H9 (cell line): ENCODE results near the gene THRB. TPM values are rescaled to one million over a fixed set of nuclear protein-coding genes. Genes with fewer than 3 reads are reported as not detected.

ENCODE experiments used
- DNase-seq: peaks from one replicate; pipeline ENCODE4 v3.0.0-alpha.2; 2017
- H2AFZ ChIP-seq: one replicate; pipeline ENCODE4 v1.6.1; 2013; ENCODE audit warnings: mild to moderate bottlenecking, low read length, control low read depth, moderate library complexity
- H2AK5ac ChIP-seq: 2 replicates; pipeline ENCODE4 v1.6.1; 2013; ENCODE audit warnings: low read length, control low read depth, mixed read lengths; ENCODE audit not compliant: insufficient read length
- H2BK120ac ChIP-seq: one replicate; pipeline ENCODE4 v1.6.1; 2013; ENCODE audit warnings: low read depth, mild to moderate bottlenecking, low read length, control low read depth, inconsistent platforms; ENCODE audit not compliant: poor library complexity, severe bottlenecking
- H2BK12ac ChIP-seq: 2 replicates; pipeline ENCODE4 v1.6.1; 2013; ENCODE audit warnings: low read length, control low read depth, mixed read lengths, low read depth; ENCODE audit not compliant: insufficient read length
- H2BK15ac ChIP-seq: 2 replicates; pipeline ENCODE4 v1.6.1; 2013; ENCODE audit warnings: low read depth, low read length, control low read depth
- H2BK20ac ChIP-seq: one replicate; pipeline ENCODE4 v1.6.1; 2013; ENCODE audit warnings: low read depth, mild to moderate bottlenecking, low read length, control low read depth, inconsistent platforms; ENCODE audit not compliant: poor library complexity, severe bottlenecking
- H2BK5ac ChIP-seq: 2 replicates; pipeline ENCODE4 v1.6.1; 2013; ENCODE audit warnings: low read length, control low read depth, mixed read lengths; ENCODE audit not compliant: insufficient read length
- H3K14ac ChIP-seq: 2 replicates; pipeline ENCODE4 v1.6.1; 2013; ENCODE audit warnings: low read length, control low read depth; ENCODE audit not compliant: insufficient read depth
- H3K18ac ChIP-seq: 2 replicates; pipeline ENCODE4 v1.6.1; 2013; ENCODE audit warnings: low read depth, mild to moderate bottlenecking, mixed read lengths, low read length, control low read depth; ENCODE audit not compliant: insufficient read length
- H3K23ac ChIP-seq: 2 replicates; pipeline ENCODE4 v1.6.1; 2013; ENCODE audit warnings: low read length, control low read depth, mixed read lengths, low read depth; ENCODE audit not compliant: insufficient read length
- H3K23me2 ChIP-seq: 2 replicates; pipeline ENCODE4 v1.6.1; 2013; ENCODE audit warnings: low read depth, mild to moderate bottlenecking, mixed read lengths, low read length, control low read depth; ENCODE audit not compliant: insufficient read length, poor library complexity, severe bottlenecking
- H3K27ac ChIP-seq: 2 replicates; pipeline ENCODE4 v1.5.1; 2013; ENCODE audit warnings: low read length, control low read depth, mixed read lengths, low read depth; ENCODE audit not compliant: insufficient read length
- H3K27me3 ChIP-seq: 2 replicates; pipeline ENCODE4 v1.6.1; 2013; ENCODE audit warnings: low read length, control low read depth, inconsistent platforms; ENCODE audit not compliant: insufficient read depth
- H3K4ac ChIP-seq: 2 replicates; pipeline ENCODE4 v1.6.1; 2013; ENCODE audit warnings: low read depth, mild to moderate bottlenecking, control low read depth, inconsistent platforms, low read length, moderate library complexity
- H3K4me1 ChIP-seq: 2 replicates; pipeline ENCODE4 v1.6.1; 2013; ENCODE audit warnings: low read length, control low read depth, inconsistent platforms; ENCODE audit not compliant: insufficient read depth
- H3K4me2 ChIP-seq: 2 replicates; pipeline ENCODE4 v1.6.1; 2013; ENCODE audit warnings: low read length, control low read depth, mixed read lengths; ENCODE audit not compliant: insufficient read length, insufficient read depth
- H3K56ac ChIP-seq: 2 replicates; pipeline ENCODE4 v1.6.1; 2013; ENCODE audit warnings: low read depth, mild to moderate bottlenecking, mixed read lengths, low read length, control low read depth; ENCODE audit not compliant: insufficient read length
- H3K79me1 ChIP-seq: 2 replicates; pipeline ENCODE4 v1.6.1; 2013; ENCODE audit warnings: low read depth, mild to moderate bottlenecking, moderate library complexity, low read length, control low read depth, inconsistent platforms; ENCODE audit not compliant: insufficient read depth, poor library complexity, severe bottlenecking
- H3K79me2 ChIP-seq: 2 replicates; pipeline ENCODE4 v1.6.1; 2013; ENCODE audit warnings: low read length, control low read depth, inconsistent platforms; ENCODE audit not compliant: insufficient read depth
- H3K9ac ChIP-seq: 2 replicates; pipeline ENCODE4 v1.6.1; 2013; ENCODE audit warnings: low read length, control low read depth, mixed read lengths; ENCODE audit not compliant: insufficient read length; ENCODE audit errors: extremely low read depth
- H3K9me3 ChIP-seq: one replicate; pipeline ENCODE4 v1.6.1; 2013; ENCODE audit warnings: low read depth, low read length, inconsistent platforms; ENCODE audit not compliant: control insufficient read depth
- H3T11ph ChIP-seq: one replicate; pipeline ENCODE4 v1.6.1; 2013; ENCODE audit warnings: mild to moderate bottlenecking, low read length, control low read depth, inconsistent platforms
- H4K20me1 ChIP-seq: one replicate; pipeline ENCODE4 v1.6.1; 2013; ENCODE audit not compliant: control insufficient read depth, insufficient read length, insufficient read depth
- H4K5ac ChIP-seq: 2 replicates; pipeline ENCODE4 v1.6.1; 2013; ENCODE audit warnings: low read depth, mild to moderate bottlenecking, mixed read lengths, low read length, control low read depth; ENCODE audit not compliant: insufficient read length
- H4K8ac ChIP-seq: replicated peaks from 2 replicates; pipeline ENCODE4 v1.6.1; 2013; ENCODE audit warnings: low read length, control low read depth, mixed read lengths, low read depth; ENCODE audit not compliant: insufficient read length
- H4K91ac ChIP-seq: 2 replicates; pipeline ENCODE4 v1.6.1; 2013; ENCODE audit warnings: low read depth, mild to moderate bottlenecking, moderate library complexity, mixed read lengths, low read length, control low read depth; ENCODE audit not compliant: insufficient read length
- H3K27ac Mint-ChIP-seq, 3 experiments: 2 replicates in 2 of 3; 3 replicates in 1 of 3; pipeline ENCODE4 v1.8.0; 2020 to 2021; ENCODE audit warnings: mixed read lengths in 3 of 3, mild to moderate bottlenecking in 1 of 3, moderate library complexity in 1 of 3
- H3K27me3 Mint-ChIP-seq: 2 replicates; pipeline ENCODE4 v1.8.0; 2021; ENCODE audit warnings: low read depth, mild to moderate bottlenecking, moderate library complexity, mixed read lengths
- H3K36me3 Mint-ChIP-seq, 3 experiments: 2 replicates in 2 of 3; 3 replicates in 1 of 3; pipeline ENCODE4 v1.8.0; 2020 to 2021; ENCODE audit warnings: low read depth in 3 of 3, mixed read lengths in 3 of 3; ENCODE audit not compliant: insufficient read depth in 1 of 3
- H3K4me1 Mint-ChIP-seq, 2 experiments: 2 replicates each; pipeline ENCODE4 v1.8.0; 2020; ENCODE audit warnings: mixed read lengths in 2 of 2
- H3K4me3 Mint-ChIP-seq, 2 experiments: 2 replicates in 1 of 2; 3 replicates in 1 of 2; pipeline ENCODE4 v1.8.0; 2020 to 2021; ENCODE audit warnings: mild to moderate bottlenecking in 2 of 2, mixed read lengths in 2 of 2, moderate library complexity in 1 of 2
- H3K9me3 Mint-ChIP-seq, 2 experiments: 2 replicates in 1 of 2; 3 replicates in 1 of 2; pipeline ENCODE4 v1.8.0; 2020; ENCODE audit warnings: mild to moderate bottlenecking in 2 of 2, mixed read lengths in 2 of 2, moderate library complexity in 1 of 2
- CTCF ChIP-seq: fragments of 200-600 bp; sonication (generic); conservative IDR thresholded peaks from 3 replicates; pipeline ENCODE4 v1.8.0; 2021; ENCODE audit warnings: antibody characterized with exemption, mild to moderate bottlenecking
- WGBS: extraction: QIAGEN DNeasy Blood & Tissue Kit; methylation state at CpG from one replicate; pipeline ENCODE4 v1.1.7; 2013; ENCODE audit warnings: missing lambda C conversion rate, low lambda C conversion rate, mixed read lengths; ENCODE audit not compliant: insufficient read length; ENCODE audit errors: extremely low coverage; 5-methylcytosine and 5-hydroxymethylcytosine counted together
- total RNA-seq: library from RNA; stranded (reverse); gene quantifications from 2 replicates; pipeline ENCODE4 v1.2.1, GENCODE V29; 2021

The THRB gene
- total RNA-seq, 1 experiment from 2014 or later, result 8.6 TPM

- Histone ChIP-seq H3K27me3 (no peaks in the 10 kb centered on the region), H2BK120ac (no peak overlapping the region), H3K79me2 (no peaks in the 10 kb centered on the region), H2BK20ac (no peak overlapping the region), H2BK12ac (no peak overlapping the region), H2AK5ac (no peak overlapping the region), H3K56ac (no peak overlapping the region), H4K91ac (no peak overlapping the region), H3K14ac (no peak overlapping the region), H4K20me1 (no peaks in the 10 kb centered on the region), H3K27ac (no peak overlapping the region), H4K8ac (no peak overlapping the region), H2BK15ac (no peak overlapping the region), H3K79me1 (no peaks in the 10 kb centered on the region), H2BK5ac (no peak overlapping the region), H3K4me2 (no peak overlapping the region), H3K4ac (no peak overlapping the region), H3K18ac (no peak overlapping the region), H3K9ac (no peak overlapping the region), H3K23me2 (no peaks in the 10 kb centered on the region), H4K5ac (no peak overlapping the region), H3K23ac (no peak overlapping the region), H3K9me3 (no peaks in the 10 kb centered on the region), H3T11ph (no peak overlapping the region), H2AFZ (no peak overlapping the region), H3K4me1 (no peaks in the 10 kb centered on the region; the same call in 1 of the 2 replicates)
- H3K27me3 Mint-ChIP-seq, result no peaks in the 10 kb centered on the region
- no CpG with 5 or more reads among the region's 2 CpGs for WGBS
- peaks cover 11% of the 10 kb centered on the region in 2 experiments for H3K4me1 Mint-ChIP-seq
- H3K9me3 Mint-ChIP-seq, result no peaks in the 10 kb centered on the region
- TF ChIP-seq CTCF, result no peak
- no peak overlapping the region for H3K4me3 Mint-ChIP-seq
- DNase-seq, result no peak
- H3K36me3 Mint-ChIP-seq, result no peaks in the 10 kb centered on the region
- no peak overlapping the region for H3K27ac Mint-ChIP-seq
Measured at GRCh38 chr3:24302396-24302795, 192.3 kb downstream of the THRB start.
